Measurements from ENCODE around the gene POLR1G.
"Not testable (repeated sequence)": the region's sequence is repeated elsewhere in the genome, so short reads cannot be mapped to it uniquely, and the experiment has no call there.

POLR1G gene

DNA sequence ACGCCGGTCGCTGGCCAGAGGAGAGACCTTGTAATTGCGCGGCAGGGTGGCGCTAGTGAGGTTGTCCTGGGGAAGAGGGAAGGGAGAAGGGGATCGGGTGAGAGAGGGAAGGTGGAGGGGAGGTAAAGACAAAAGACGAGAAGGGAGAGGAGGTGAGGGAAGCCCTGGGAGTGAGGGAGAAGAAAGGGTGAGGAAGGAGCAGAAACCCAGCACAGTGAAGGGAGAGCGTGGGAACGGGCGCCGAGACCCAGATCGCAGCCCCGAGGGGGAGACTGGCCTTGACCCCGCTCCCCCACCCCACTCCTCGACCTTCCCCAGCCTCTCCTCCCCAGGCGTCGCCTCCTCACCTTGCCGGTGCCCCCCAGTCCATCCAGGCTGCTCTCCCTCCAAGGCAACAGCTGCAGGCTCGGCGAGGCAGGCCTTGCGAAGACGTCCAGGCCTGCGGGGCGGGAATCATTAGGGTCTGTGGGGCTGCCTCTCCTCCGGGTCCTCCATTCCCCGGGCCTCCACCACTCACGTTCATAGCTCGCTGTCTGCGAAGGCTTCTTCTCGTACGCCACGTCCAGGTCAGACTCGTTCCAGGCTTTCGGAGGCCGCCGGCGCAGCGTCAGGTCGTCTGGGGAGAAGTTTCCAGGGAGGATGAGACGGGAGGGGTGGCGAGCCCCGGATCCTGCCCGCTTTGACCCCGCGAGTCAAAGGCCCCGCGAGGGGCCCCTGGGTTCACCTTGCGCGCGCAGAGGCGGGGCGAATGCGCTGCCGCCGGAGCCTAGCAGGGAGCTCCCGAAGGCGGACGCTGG lies 10.4 kb upstream of the POLR1G start:
- no peak for DNase-seq (ENCODE audit: low read depth)

DNA sequence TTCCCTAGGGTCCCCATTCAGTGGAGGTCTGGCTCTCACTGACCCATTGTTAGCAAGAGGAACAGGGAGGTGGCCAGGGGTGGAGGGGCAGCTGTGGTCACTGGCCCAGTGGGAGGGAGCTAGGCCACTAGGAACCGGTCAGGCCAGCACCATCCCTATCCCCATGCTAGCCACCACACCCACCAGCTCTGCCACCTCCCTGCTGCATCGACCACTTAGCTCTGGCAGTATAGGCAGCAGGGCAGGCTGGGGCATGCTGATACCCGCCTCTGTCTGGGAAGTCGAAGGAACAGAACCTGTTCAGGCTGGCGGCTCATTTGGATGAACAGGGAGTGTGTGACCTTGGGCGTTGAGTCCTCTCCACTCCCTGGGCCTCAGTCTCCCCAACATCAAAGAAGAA lies 6.3 kb upstream of the POLR1G start:
- DNase-seq (ENCODE audit: low read depth), result no peak

DNA sequence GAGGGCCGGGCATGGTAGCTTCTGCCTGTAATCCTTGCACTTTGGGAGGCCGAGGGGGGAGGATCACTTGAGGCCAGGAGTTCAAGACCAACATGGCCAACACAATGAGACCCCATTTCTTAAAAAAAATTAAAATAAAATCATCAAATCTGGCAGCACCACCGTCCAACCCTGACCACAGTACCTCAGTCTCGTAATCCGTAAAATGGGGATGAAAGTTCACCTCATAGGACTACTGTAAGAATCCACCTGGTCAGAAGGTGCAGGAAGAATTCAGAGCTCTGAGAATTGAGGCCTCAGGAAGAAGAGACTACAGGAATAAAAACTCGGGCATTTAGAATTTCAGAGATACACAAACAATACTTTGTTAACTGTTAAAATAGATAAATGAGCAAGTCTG lies 4.6 kb upstream of the POLR1G start:
- no peak for DNase-seq (ENCODE audit: low read depth)

GRCh38 chr19:45402298-45403061 lies 4.0 kb upstream of the POLR1G start:
- no peak for DNase-seq (ENCODE audit: low read depth)

GRCh38 chr19:45403272-45403671 lies 3.2 kb upstream of the POLR1G start:
- DNase-seq (ENCODE audit: low read depth), result no peak

DNA sequence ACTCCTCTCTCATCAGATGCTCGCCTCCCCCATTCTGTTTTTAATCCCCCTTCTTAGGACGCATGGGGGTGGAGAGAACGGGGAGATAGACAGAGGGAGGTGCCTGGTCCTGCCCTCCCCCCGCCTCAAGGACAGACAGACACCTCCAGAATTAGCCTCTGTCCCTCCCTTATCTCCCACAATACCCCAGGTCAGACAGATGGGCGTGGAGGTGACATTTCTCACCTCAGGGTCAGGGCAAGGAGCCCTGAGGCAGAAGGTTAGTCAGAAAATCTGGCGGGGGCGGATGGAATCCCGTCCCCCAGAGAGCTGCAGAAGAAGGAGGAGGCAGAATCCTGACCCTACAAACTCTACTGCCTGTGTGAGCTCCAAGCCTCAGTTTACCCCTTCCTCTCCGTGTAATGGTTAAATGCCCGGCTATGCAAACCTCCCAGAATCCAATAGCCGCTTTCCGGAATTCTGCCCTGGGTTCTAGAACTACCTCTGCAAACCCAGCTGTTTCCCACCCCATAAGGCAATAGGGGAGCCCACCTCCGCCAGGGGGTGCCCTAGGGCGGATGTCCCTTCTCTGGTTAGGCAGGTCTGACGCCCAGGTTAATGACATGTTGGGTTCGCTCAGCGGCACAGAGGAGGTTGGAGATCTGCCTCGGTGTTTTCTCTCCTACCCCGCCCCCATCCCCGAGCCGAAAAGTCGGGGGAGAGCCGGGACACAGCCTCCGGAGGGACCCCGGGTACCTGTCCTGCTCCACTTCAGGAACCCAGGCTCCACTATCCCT lies 2.5 kb upstream of the POLR1G start:
- DNase-seq (ENCODE audit: low read depth), result peak; percentile 50

DNA sequence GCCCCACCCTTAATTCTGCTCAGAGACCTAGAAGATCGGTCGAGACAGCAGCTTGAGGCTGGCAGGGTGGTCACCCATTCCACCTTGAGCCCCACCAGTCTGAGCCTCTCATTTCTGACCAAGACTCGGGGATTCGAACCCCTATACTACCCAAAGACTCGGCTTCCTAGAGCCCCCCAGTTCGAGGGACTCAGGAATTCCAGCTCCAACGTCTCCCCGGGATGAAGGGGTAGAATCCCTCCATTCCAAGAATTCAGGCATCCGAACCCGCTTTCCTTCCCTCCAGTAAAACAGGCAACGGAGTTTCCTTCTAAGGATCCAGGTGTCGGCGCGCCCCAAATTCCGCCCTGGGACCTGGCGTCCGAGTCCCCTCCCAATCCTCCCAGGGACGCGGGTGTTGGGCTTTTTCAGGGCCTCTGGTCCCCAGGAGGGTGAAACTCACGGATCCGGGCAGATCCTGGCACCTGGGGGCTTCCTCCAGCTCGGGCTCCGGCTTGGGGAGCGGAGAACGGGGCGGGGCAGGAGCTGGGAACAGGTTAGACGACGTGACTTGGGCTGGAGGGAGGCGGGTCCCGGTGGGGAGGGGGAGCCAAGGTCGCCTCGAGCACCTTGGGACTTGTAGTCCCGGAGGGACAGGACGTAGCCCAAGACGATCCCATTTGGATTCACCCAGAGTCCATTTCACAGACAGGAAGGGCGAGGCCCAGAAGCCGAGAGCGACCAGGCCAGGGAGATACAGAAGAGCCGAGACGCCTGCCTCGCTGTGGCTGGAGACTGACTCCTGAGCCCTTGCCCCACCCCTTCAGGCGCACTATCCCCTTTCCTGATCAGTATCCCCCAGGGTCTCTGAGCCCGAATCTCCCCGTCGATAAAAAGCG lies 1.6 kb upstream of the POLR1G start, which contains the start of gene PPP1R13L:
PPP1R13L (minus strand) TSS at position 513 of the 878 bp plus-strand sequence. CDS start 6,751 bp downstream, outside the sequence.
- DNase-seq (ENCODE audit: low read depth), result no peak

GRCh38 chr19:45405435-45406225 lies 814 bp upstream of the POLR1G start:
- peak; percentile 80 for DNase-seq (ENCODE audit: low read depth)

GRCh38 chr19:45407091-45407375 lies 589 bp downstream of the POLR1G start:
- DNase-seq (ENCODE audit: low read depth), result no peak

GRCh38 chr19:45407585-45407984 lies 1.1 kb downstream of the POLR1G start:
- DNase-seq (ENCODE audit: low read depth), result not testable (repeated sequence)

- DNase-seq (ENCODE audit: low read depth), result no peak
These were observed 1.7 kb downstream of the POLR1G start for GRCh38 chr19:45408121-45408520.

- DNase-seq (ENCODE audit: low read depth), result no peak
These were observed 2.5 kb downstream of the POLR1G start for GRCh38 chr19:45408830-45409556.

DNA sequence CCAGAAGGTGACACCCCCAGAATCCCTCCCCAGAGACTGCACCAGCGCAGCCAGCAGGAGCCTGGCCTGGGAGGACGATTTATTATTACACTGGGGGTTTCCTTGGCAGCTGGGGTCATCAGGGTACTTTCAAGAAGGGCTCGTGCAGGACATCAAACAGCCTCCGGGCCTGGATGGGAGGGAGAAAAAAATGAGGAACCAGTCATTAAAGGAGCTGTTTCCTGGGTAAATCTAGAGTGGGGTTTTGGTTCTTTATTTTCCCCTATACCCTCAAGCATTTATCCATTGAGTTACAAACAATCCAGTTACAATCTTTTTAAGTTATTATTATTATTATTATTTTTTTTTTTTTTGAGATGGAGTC lies 3.1 kb downstream of the POLR1G start:
- DNase-seq (ENCODE audit: low read depth), result no peak

- not testable (repeated sequence) for DNase-seq (ENCODE audit: low read depth)
These were observed 3.9 kb downstream of the POLR1G start for GRCh38 chr19:45410330-45410729.

DNA sequence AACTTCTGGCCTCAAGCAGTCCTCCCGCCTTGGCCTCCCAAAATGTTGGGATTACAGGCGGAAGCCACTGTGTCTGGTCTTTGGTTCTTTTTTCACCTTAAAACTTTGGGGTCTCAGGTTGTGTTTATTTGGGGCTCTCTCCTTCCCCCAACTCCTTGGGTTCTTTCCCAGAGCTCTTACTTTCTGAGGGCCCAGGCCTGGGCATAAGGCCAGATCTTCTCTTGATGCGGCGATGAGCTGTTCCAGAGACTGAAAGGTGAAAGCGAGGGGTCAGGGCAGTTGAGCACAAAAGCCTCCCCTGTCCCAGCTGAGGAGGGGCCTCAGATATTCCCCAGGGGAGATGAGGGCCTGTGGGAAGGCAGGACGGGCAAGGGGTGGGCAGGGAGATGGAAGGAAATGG lies 7.1 kb downstream of the POLR1G start:
- no peak for DNase-seq (ENCODE audit: low read depth)

GRCh38 chr19:45414468-45414867 lies 8.0 kb downstream of the POLR1G start:
- no peak for DNase-seq (ENCODE audit: low read depth)

DNA sequence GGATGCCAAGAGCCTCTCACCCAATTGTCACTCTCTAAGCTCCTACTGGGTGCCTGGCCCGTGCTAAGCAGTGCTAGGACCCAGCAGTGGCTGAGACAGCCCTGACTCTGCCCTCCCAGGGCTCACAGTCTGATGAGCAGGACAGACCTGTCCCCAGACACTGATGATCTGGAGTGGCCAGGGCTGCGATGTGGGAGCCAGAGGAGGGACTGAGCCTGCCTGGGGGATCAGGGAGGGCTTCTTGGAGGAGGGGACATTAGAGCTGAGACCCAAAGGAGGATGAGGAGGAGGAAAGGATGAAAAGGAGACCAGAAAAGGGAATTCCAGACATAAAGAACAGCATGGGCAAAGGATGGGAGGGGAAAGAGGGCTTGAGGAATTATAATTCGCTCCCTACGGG lies 10.7 kb downstream of the POLR1G start:
- no peak for DNase-seq (ENCODE audit: low read depth)

DNA sequence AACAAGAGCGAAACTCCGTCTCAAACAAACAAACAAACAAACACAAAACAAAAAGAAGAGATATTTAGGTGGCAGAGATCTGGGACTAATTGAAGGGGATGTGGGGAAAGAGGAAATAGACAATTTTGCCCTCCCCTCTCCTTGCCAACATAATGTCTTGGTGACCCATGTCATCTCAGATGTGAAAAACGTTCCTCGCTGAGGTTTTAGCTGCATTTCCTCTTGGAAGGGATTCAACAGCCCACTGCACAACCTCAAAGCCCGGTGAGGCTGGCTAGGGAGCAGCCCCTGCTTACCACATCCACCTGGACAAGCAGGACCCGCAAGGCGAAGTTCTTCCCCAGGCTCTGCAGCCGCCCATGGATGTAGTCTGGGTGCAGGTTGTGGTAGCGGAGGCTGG lies 12.4 kb downstream of the POLR1G start:
- DNase-seq (ENCODE audit: low read depth), result no peak

- DNase-seq (ENCODE audit: low read depth), result no peak
These were observed 13.0 kb downstream of the POLR1G start for GRCh38 chr19:45419396-45419795.

GRCh38 chr19:45419895-45420294 lies 13.5 kb downstream of the POLR1G start:
- no peak for DNase-seq (ENCODE audit: low read depth)

Measured in T follicular helper cell (primary cell).